Measurements from ENCODE around the gene AOPEP.

DNA sequence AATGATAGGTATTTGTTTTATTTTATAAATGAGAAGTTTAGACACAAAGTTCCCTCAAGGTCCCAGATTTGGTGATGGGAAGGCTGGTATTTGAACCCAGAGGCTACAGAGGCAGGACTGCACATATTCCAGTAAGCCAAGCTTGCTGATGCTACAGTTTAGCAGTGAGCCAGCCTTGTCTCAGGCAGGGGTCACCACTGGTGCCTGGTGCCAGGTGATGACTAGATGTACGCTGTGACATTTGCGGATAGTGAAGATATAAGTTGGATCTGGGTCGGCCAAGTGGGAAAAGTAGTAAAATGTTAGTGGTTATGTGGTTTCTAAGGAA, 143.9 kb downstream of the AOPEP start:
- TF ChIP-seq, protein P1, sequence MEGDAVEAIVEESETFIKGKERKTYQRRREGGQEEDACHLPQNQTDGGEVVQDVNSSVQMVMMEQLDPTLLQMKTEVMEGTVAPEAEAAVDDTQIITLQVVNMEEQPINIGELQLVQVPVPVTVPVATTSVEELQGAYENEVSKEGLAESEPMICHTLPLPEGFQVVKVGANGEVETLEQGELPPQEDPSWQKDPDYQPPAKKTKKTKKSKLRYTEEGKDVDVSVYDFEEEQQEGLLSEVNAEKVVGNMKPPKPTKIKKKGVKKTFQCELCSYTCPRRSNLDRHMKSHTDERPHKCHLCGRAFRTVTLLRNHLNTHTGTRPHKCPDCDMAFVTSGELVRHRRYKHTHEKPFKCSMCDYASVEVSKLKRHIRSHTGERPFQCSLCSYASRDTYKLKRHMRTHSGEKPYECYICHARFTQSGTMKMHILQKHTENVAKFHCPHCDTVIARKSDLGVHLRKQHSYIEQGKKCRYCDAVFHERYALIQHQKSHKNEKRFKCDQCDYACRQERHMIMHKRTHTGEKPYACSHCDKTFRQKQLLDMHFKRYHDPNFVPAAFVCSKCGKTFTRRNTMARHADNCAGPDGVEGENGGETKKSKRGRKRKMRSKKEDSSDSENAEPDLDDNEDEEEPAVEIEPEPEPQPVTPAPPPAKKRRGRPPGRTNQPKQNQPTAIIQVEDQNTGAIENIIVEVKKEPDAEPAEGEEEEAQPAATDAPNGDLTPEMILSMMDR (conservative IDR thresholded peaks at IDR 0.05; ENCODE audit: low read length), result no peak
- no peak for TF ChIP-seq EZH2phosphoT487 (IDR thresholded peaks at IDR 0.05; ENCODE audit: borderline replicate concordance)
